Measurements from ENCODE around the gene MBD3L2. TPM values are rescaled to one million over a fixed set of nuclear protein-coding genes. Genes with fewer than 3 reads are reported as not detected.
"Not testable (repeated sequence)": the region's sequence is repeated elsewhere in the genome, so short reads cannot be mapped to it uniquely, and the experiment has no call there.

The MBD3L2 gene
- total RNA-seq, 1 experiment from 2014 or later = not detected

DNA sequence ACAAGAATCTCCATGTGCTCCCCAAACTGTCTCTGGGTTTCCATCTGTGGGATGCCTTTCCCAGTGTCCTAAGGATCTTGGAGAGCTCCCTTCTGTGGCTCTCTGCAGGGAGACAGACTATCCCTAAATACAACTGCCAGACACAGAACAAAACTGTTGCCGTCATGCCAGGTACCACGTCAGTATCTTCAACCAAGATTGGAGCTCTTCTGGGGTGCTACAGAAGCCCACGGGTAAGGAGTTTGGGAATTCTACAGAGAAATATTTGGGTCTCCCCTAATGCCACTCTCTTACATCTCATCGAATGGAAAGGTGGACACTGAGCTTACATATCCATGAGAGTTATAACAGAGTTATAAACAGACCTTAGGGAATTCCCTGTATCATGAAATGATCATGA, 14.2 kb downstream of the MBD3L2 start (continued):
- TF ChIP-seq, protein P1, sequence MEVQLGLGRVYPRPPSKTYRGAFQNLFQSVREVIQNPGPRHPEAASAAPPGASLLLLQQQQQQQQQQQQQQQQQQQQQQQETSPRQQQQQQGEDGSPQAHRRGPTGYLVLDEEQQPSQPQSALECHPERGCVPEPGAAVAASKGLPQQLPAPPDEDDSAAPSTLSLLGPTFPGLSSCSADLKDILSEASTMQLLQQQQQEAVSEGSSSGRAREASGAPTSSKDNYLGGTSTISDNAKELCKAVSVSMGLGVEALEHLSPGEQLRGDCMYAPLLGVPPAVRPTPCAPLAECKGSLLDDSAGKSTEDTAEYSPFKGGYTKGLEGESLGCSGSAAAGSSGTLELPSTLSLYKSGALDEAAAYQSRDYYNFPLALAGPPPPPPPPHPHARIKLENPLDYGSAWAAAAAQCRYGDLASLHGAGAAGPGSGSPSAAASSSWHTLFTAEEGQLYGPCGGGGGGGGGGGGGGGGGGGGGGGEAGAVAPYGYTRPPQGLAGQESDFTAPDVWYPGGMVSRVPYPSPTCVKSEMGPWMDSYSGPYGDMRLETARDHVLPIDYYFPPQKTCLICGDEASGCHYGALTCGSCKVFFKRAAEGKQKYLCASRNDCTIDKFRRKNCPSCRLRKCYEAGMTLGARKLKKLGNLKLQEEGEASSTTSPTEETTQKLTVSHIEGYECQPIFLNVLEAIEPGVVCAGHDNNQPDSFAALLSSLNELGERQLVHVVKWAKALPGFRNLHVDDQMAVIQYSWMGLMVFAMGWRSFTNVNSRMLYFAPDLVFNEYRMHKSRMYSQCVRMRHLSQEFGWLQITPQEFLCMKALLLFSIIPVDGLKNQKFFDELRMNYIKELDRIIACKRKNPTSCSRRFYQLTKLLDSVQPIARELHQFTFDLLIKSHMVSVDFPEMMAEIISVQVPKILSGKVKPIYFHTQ (CRISPR knock-in tag; IDR thresholded peaks at IDR 0.05) = no peak
- TF ChIP-seq, protein P2, sequence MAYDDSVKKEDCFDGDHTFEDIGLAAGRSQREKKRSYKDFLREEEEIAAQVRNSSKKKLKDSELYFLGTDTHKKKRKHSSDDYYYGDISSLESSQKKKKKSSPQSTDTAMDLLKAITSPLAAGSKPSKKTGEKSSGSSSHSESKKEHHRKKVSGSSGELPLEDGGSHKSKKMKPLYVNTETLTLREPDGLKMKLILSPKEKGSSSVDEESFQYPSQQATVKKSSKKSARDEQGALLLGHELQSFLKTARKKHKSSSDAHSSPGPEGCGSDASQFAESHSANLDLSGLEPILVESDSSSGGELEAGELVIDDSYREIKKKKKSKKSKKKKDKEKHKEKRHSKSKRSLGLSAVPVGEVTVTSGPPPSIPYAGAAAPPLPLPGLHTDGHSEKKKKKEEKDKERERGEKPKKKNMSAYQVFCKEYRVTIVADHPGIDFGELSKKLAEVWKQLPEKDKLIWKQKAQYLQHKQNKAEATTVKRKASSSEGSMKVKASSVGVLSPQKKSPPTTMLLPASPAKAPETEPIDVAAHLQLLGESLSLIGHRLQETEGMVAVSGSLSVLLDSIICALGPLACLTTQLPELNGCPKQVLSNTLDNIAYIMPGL (CRISPR knock-in tag; IDR thresholded peaks at IDR 0.05) = no peak
- TF ChIP-seq, protein P3, sequence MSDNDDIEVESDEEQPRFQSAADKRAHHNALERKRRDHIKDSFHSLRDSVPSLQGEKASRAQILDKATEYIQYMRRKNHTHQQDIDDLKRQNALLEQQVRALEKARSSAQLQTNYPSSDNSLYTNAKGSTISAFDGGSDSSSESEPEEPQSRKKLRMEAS (CRISPR knock-in tag; IDR thresholded peaks at IDR 0.05) = no peak
- no peak for TF ChIP-seq CREM (CRISPR knock-in tag; IDR thresholded peaks at IDR 0.05)

DNA sequence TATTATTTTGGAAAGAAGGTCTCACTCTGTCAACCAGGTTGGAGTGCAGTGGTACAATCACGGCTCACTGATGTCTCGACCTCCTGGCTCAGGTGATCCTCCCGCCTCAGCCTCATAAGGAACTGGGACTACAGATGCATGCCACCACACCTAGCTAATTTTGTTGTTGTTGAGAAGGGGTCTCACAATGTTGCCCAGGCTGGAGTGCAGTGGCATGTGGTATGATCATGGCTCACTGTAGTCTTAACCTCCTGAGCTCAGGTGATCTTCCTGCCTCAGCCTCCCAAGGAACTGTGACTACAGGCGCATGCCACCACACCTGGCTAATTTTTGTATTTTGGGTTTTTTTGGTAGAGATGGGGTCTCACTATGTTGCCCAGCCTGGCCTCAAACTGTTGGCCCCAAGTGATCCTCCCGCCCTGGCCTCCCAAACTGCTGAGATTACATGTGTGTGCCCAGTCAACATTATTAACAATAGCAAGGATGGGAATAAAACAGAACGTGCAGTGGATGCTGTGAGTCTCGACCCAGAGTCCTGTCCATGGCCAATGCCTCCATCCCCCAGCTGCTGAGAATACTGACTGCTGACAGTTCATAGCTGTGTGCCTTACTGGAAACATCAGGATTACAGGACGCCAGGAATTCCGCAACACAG, 14.8 kb downstream of the MBD3L2 start:
- no peaks in the 10 kb centered on the region for H3K27me3 Mint-ChIP-seq (ENCODE audit: low read depth)
- peaks cover 43% of the 10 kb centered on the region for H3K9me3 Mint-ChIP-seq
- ATAC-seq = no peak
- peaks cover 11% of the 10 kb centered on the region for H3K36me3 Mint-ChIP-seq
- no peak for DNase-seq (ENCODE audit: low spot score)
- H3K27ac Mint-ChIP-seq = no peak overlapping the region
- CTCF ChIA-PET = no interaction called here
- POLR2A ChIA-PET = no interaction called here
- no peaks in the 10 kb centered on the region for H3K4me1 Mint-ChIP-seq
- H3K4me3 Mint-ChIP-seq = no peak overlapping the region
- TF ChIP-seq ZNF121 (CRISPR knock-in tag; IDR thresholded peaks at IDR 0.05) (0 out of 2 replicates have a peak, but pooled peaks have one; percentile 14), MYBL2 (CRISPR knock-in tag; IDR thresholded peaks at IDR 0.05) (no peak), OVOL2 (CRISPR knock-in tag; IDR thresholded peaks at IDR 0.05; ENCODE audit: borderline replicate concordance) (no peak)

DNA sequence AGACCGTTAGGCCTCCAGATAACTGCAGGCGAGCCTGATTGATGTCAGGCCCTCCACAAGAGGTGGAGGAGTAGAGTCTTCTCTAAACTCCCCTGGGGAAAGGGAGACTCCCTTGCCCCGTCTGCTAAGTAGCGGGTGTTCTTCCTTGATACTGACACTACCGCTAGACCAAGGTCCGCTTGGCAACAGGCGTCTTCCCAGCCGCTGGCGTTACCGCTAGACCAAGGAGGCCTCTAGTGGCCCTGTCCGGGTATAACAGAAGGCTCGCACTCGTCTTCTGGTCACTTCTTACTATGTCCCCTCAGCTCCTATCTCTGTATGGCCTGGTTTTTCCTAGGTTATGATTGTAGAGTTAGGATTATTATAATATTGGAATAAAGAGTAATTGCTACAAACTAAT, 18.0 kb downstream of the MBD3L2 start:
- H3K4me3 Mint-ChIP-seq; POLR2A ChIA-PET; H3K27me3 Mint-ChIP-seq (ENCODE audit: low read depth); ATAC-seq; H3K4me1 Mint-ChIP-seq; H3K27ac Mint-ChIP-seq: not testable (repeated sequence)
- peak; percentile 56 for DNase-seq (ENCODE audit: low spot score)
- peaks cover 16% of the 10 kb centered on the region for H3K36me3 Mint-ChIP-seq
- peaks cover 45% of the 10 kb centered on the region for H3K9me3 Mint-ChIP-seq
- CTCF ChIA-PET = interaction anchor here (0.8 kb wide), 1 partner anchor 54 kb away, joined by 3 read pairs; no protein-coding TSS in a partner anchor
- TF ChIP-seq, protein P4, sequence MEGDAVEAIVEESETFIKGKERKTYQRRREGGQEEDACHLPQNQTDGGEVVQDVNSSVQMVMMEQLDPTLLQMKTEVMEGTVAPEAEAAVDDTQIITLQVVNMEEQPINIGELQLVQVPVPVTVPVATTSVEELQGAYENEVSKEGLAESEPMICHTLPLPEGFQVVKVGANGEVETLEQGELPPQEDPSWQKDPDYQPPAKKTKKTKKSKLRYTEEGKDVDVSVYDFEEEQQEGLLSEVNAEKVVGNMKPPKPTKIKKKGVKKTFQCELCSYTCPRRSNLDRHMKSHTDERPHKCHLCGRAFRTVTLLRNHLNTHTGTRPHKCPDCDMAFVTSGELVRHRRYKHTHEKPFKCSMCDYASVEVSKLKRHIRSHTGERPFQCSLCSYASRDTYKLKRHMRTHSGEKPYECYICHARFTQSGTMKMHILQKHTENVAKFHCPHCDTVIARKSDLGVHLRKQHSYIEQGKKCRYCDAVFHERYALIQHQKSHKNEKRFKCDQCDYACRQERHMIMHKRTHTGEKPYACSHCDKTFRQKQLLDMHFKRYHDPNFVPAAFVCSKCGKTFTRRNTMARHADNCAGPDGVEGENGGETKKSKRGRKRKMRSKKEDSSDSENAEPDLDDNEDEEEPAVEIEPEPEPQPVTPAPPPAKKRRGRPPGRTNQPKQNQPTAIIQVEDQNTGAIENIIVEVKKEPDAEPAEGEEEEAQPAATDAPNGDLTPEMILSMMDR (IDR thresholded peaks at IDR 0.05) = peak; percentile 32; the same call in 1 of the 2 replicates

DNA sequence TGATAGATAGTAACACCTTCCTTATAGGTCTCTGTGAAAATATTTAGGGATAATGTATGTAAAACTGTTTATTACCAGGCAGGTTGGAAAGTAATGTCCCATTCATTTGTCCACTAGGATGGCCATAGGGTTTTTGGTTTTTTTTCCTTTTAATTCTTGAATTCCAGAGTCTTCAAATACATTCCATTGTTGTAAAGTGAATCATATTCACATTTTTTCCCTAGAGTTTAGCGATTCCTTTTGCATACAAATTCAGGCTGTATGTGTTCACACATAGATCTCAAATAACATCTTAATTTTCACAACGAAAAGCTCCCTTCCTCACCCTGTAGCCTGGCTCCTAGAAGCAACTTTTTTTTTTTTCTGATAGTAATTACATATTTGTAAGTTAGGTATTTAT, 18.6 kb downstream of the MBD3L2 start:
- Mint-ChIP-seq H3K27me3 (ENCODE audit: low read depth) (no peaks in the 10 kb centered on the region), H3K9me3 (peaks cover 45% of the 10 kb centered on the region), H3K4me1 (no peaks in the 10 kb centered on the region), H3K27ac (no peak overlapping the region), H3K36me3 (peaks cover 21% of the 10 kb centered on the region), H3K4me3 (no peak overlapping the region)
- CTCF ChIA-PET = interaction anchor here (0.6 to 0.8 kb wide), 2 partner anchors 55 to 340 kb away, joined by 3 read pairs; no protein-coding TSS in a partner anchor
- no peak for ATAC-seq
- POLR2A ChIA-PET = no interaction called here
- DNase-seq (ENCODE audit: low spot score) = no peak
- TF ChIP-seq, protein P5, sequence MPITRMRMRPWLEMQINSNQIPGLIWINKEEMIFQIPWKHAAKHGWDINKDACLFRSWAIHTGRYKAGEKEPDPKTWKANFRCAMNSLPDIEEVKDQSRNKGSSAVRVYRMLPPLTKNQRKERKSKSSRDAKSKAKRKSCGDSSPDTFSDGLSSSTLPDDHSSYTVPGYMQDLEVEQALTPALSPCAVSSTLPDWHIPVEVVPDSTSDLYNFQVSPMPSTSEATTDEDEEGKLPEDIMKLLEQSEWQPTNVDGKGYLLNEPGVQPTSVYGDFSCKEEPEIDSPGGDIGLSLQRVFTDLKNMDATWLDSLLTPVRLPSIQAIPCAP (CRISPR knock-in tag; IDR thresholded peaks at IDR 0.05) = no peak
- TF ChIP-seq NR3C1 (CRISPR knock-in tag; conservative IDR thresholded peaks at IDR 0.05; ENCODE audit: low read depth) (no peak), NFATC4 (CRISPR knock-in tag; IDR thresholded peaks at IDR 0.05) (no peak), NR2C2 (CRISPR knock-in tag; IDR thresholded peaks at IDR 0.05) (no peak)
